Measurements from ENCODE around the gene GSDME. TPM values are rescaled to one million over a fixed set of nuclear protein-coding genes. Genes with fewer than 3 reads are reported as not detected.

Gene GSDME
- total and polyA plus RNA-seq, 2 of the 4 experiments (the other 2 are of a cell fraction): 75.2 to 78.7 TPM

DNA sequence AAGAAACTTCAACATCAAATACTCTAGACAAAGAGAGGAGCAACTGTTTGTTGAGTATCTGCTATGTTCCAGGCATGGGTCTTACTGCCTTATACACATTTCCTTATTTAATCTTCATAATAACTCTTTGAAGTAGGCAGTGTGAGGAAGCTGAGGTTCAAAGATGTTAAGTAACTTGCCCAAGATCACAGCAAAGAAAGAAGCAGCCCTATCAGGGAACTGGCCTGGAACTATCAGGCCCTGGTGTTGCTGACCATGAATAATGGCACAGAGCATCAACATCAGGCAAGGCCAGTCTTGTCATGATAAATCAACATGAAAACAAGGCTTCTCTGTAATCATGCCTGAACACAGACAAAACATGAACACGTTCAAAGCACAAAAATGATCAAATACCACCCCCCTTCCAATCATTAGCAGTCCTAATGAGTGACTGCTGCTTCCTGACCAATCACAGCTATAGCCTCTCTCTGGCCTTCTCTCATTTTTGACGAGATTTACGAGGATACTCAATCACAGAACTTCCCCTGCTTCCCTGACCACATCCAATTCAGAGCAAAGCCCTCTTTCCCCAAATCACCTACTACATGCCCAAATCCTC lies 2.3 kb downstream of the GSDME start:
- H2BK120ac ChIP-seq (ENCODE audit: low read depth, low read length): peak overlapping the region; percentile 73
- no peaks in the 10 kb centered on the region for H4K20me1 ChIP-seq (ENCODE audit: insufficient read depth, low read length)
- peak overlapping the region; percentile 58; the same call in 1 of the 2 replicates for H3K4me2 ChIP-seq (ENCODE audit: low read depth, low read length)
- H4K8ac ChIP-seq (ENCODE audit: low read depth in 2 of 2, low read length in 2 of 2): peak overlapping the region; percentile 40 to 52; a peak in 3 of 4 replicates
- peak overlapping the region; percentile 14 for H2AK9ac ChIP-seq (replicated peaks; ENCODE audit: low read depth, low read length, poor library complexity)
- peak overlapping the region; percentile 75; the same call in 2 of the 3 replicates for H2BK15ac ChIP-seq (ENCODE audit: low read depth, low read length)
- H3K4ac ChIP-seq (ENCODE audit: low read depth, low read length): peak overlapping the region; percentile 92
- H3K4me1 ChIP-seq (ENCODE audit: control insufficient read depth, insufficient read depth, low read length): peaks cover 24% of the 10 kb centered on the region
- in situ Hi-C loops (cut with MboI; ENCODE audit: low sequenced_read_pairs): no loop called here
- no peak for TF ChIP-seq CHD1 (IDR thresholded peaks at IDR 0.05; ENCODE audit: low read depth, low read length)
- no peak for ATAC-seq (ENCODE audit: low read depth)
- H3K4me3 ChIP-seq (ENCODE audit: insufficient read depth, low read depth, low read length): no peak overlapping the region
- no peaks in the 10 kb centered on the region; the same call in 1 of the 2 replicates for H3K36me3 ChIP-seq (ENCODE audit: control insufficient read depth, insufficient read depth, low read length)
- peak overlapping the region; percentile 44 for H4K5ac ChIP-seq (ENCODE audit: low read depth, low read length)
- peak overlapping the region; percentile 71; the same call in 1 of the 2 replicates for H3K18ac ChIP-seq (ENCODE audit: low read depth, low read length)
- ChIA-PET POLR2A (ENCODE audit: unreplicated experiment) (no interaction called here), CTCF (no interaction called here)
- H4K91ac ChIP-seq (ENCODE audit: insufficient read depth, low read depth, low read length): peak overlapping the region; percentile 47
- intact Hi-C loops (cut with micrococcal nuclease): loop anchor here (5.0 kb wide), 1 partner anchor 178 kb away; no protein-coding TSS in a partner anchor
- BruUV-seq (replicated peaks): TSS peak; percentile 15
- H3K9me3 ChIP-seq (ENCODE audit: control insufficient read depth, insufficient read depth, low read length): no peaks in the 10 kb centered on the region
- 0 out of 2 replicates have a peak overlapping the region, but pooled peaks have one; percentile 2 for H3K56ac ChIP-seq (ENCODE audit: extremely low read depth, insufficient read depth, low read length)
- H2AK5ac ChIP-seq (ENCODE audit: low read depth, low read length): peak overlapping the region; percentile 74
- dilution Hi-C loops (cut with HindIII; ENCODE audit: low sequenced_read_pairs, unreplicated experiment): no loop called here
- peaks cover 19% of the 10 kb centered on the region for H3K9me1 ChIP-seq (ENCODE audit: insufficient read depth, low read length)
- peak overlapping the region; percentile 82 for H2BK5ac ChIP-seq (ENCODE audit: low read depth, low read length, poor library complexity, severe bottlenecking)
- peak overlapping the region; percentile 54 for H3K23ac ChIP-seq (ENCODE audit: low read depth, low read length)
- no peak for DNase-seq
- peak overlapping the region; percentile 36 for H3K14ac ChIP-seq (replicated peaks; ENCODE audit: low read depth, low read length)
- H2BK20ac ChIP-seq (ENCODE audit: low read depth, low read length): peak overlapping the region; percentile 68; the same call in 1 of the 2 replicates
- H2AFZ ChIP-seq (replicated peaks; ENCODE audit: low read length, poor library complexity): no peak overlapping the region
- H3K9ac ChIP-seq (ENCODE audit: low read depth, low read length): no peak overlapping the region
- H3K27ac ChIP-seq (ENCODE audit: insufficient read depth, low read length): peak overlapping the region; percentile 13; the same call in 1 of the 2 replicates
- WGBS, 2 experiments (ENCODE audit: extremely low coverage in 2 of 2, insufficient read length in 1 of 2): 92% methylated on average over 3 of the region's 3 CpGs; no CpG with 5 or more reads in 1 of the 2 experiments
- no peaks in the 10 kb centered on the region for H3K27me3 ChIP-seq (ENCODE audit: control insufficient read depth, insufficient read depth, low read length)
- H3K79me1 ChIP-seq (ENCODE audit: low read depth in 1 of 2, low read length in 2 of 2): peaks cover 35 to 66% of the 10 kb centered on the region in 2 experiments
